Uterus (tissue), 4 donors: ENCODE measurements around the gene MTX3. TPM values are rescaled to one million over a fixed set of nuclear protein-coding genes. Genes with fewer than 3 reads are reported as not detected.

Experiments used
- DNase-seq, 2 donors: peaks; one replicate each; pipeline ENCODE4 v3.0.0-alpha.2; 2019 to 2020
- H3K27ac ChIP-seq, 2 donors: fragments of 200-600 bp; sonication (generic); 1 replicate in 1 of 2; 2 replicates in 1 of 2; pipeline ENCODE4 v1.5.1; 2016 to 2018
- H3K27me3 ChIP-seq, 2 donors: fragments of 200-600 bp; sonication (generic); one replicate each; pipeline ENCODE4 v1.5.1; 2018 to 2019; ENCODE audit warnings: control low read depth in 1 of 2
- H3K36me3 ChIP-seq, 2 donors: fragments of 200-600 bp; sonication (generic); one replicate each; pipeline ENCODE4 v1.5.1; 2019; ENCODE audit warnings: control low read depth in 1 of 2
- H3K4me1 ChIP-seq, 2 donors: fragments of 200-600 bp; sonication (generic); one replicate each; pipeline ENCODE4 v1.5.1; 2018 to 2019; ENCODE audit warnings: control low read depth in 1 of 2
- H3K4me3 ChIP-seq, 2 donors: fragments of 200-600 bp; sonication (generic); 1 replicate in 1 of 2; 2 replicates in 1 of 2; pipeline ENCODE4 v1.5.1; 2018 to 2019; ENCODE audit warnings: mild to moderate bottlenecking in 1 of 2
- H3K9me3 ChIP-seq, 2 donors: fragments of 200-600 bp; sonication (generic); one replicate each; pipeline ENCODE4 v1.5.1; 2019; ENCODE audit warnings: control low read depth in 1 of 2
- POLR2A ChIP-seq, 2 donors: fragments of 450-650 bp; IDR thresholded peaks; one replicate each; pipeline ENCODE4 v1.6.1; 2016; ENCODE audit warnings: antibody characterized with exemption in 2 of 2, mild to moderate bottlenecking in 1 of 2, moderate library complexity in 1 of 2
- intact Hi-C: fragments of 100-400 bp; cut with DNase I; formaldehyde crosslinking; loops from one replicate; pipeline ENCODE4 v1.15.1; 2023; ENCODE audit warnings: low total_unique reads
- total RNA-seq, 4 donors: library from RNA; depleted of rRNA in 3 of 4; stranded (reverse); fragments of >200 nt in 3 of 4; gene quantifications; one replicate each; pipeline versions ENCODE4 v1.1.0 to v1.2.4, GENCODE V29; 2014 to 2023
- TF ChIP-seq, protein P1 (sequence below), 4 experiments: fragments of 200-600 bp in 2 of 4; fragments of 450-650 bp in 2 of 4; sonication (generic) in 2 of 4; IDR thresholded peaks; one replicate each; pipeline ENCODE4 v1.5.1; 2016 to 2019; ENCODE audit warnings: antibody characterized with exemption in 4 of 4, mild to moderate bottlenecking in 2 of 4, moderate library complexity in 1 of 4
- donor health status: DM: yes; HTN: yes; CAD: no.

The MTX3 gene
- total RNA-seq, 4 donors from 2014 or later: 6.4 to 52.3 (median 15.8) TPM

- intact Hi-C loops: no loop called here
- Histone ChIP-seq H3K4me1 (no peaks in the 10 kb centered on the region), H3K36me3 (no peaks in the 10 kb centered on the region), H3K9me3 (no peaks in the 10 kb centered on the region), H3K27ac (no peak overlapping the region), H3K27me3 (no peaks in the 10 kb centered on the region), H3K4me3 (no peak overlapping the region)
- no peak for DNase-seq
- TF ChIP-seq POLR2A (IDR thresholded peaks at IDR 0.05): no peak
- TF ChIP-seq, protein P1, sequence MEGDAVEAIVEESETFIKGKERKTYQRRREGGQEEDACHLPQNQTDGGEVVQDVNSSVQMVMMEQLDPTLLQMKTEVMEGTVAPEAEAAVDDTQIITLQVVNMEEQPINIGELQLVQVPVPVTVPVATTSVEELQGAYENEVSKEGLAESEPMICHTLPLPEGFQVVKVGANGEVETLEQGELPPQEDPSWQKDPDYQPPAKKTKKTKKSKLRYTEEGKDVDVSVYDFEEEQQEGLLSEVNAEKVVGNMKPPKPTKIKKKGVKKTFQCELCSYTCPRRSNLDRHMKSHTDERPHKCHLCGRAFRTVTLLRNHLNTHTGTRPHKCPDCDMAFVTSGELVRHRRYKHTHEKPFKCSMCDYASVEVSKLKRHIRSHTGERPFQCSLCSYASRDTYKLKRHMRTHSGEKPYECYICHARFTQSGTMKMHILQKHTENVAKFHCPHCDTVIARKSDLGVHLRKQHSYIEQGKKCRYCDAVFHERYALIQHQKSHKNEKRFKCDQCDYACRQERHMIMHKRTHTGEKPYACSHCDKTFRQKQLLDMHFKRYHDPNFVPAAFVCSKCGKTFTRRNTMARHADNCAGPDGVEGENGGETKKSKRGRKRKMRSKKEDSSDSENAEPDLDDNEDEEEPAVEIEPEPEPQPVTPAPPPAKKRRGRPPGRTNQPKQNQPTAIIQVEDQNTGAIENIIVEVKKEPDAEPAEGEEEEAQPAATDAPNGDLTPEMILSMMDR (IDR thresholded peaks at IDR 0.05): no peak
Observed at GRCh38 chr5:79976759-79977515, 14.1 kb downstream of the MTX3 start.

DNA sequence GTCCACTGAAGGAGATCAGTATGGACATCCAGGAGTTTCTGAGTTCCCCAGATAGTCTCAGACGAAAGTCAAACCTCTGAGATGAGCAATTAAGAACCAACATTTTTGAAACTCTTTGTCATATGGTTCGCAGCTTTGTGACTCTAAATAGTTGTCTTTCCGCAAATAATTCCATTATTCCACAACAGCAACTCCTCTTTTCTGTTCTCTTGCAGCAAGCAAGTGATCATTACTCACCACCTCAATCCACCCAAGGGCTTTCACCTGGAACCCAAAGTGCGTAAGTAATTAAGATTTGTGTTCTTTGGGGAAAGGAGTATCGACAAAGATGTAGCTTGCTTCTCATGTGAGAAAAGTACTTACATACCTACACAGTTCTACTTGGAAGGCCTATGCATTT is 15.6 kb downstream of the MTX3 start:
- DNase-seq: no peak
- H3K27ac ChIP-seq: no peak overlapping the region
- H3K9me3 ChIP-seq: no peaks in the 10 kb centered on the region
- no peak overlapping the region for H3K4me3 ChIP-seq
- H3K27me3 ChIP-seq: no peaks in the 10 kb centered on the region
- TF ChIP-seq, protein P1 (IDR thresholded peaks at IDR 0.05): no peak
- TF ChIP-seq POLR2A (IDR thresholded peaks at IDR 0.05): no peak
- intact Hi-C loops: no loop called here
- no peaks in the 10 kb centered on the region for H3K36me3 ChIP-seq
- H3K4me1 ChIP-seq: no peaks in the 10 kb centered on the region

DNA sequence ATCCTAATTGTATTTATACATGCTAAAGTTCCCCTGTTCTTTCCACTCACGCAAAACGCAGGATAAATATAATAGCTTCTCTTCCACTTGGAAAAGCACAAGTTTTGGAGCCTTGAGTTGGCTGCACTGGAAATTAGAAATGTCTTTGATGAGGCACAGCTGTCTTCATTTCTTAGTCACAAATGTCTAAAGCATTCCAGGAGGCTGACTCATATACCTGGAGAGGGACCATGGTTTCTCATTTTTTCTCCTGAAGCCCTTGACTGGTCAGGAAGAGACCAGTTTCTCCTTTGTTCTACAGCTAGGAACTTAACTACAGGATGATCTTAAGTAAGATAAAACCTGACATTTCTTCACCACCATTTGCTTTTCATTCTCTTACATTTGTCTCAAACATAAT is 16.2 kb downstream of the MTX3 start:
- H3K4me3 ChIP-seq: no peak overlapping the region
- no peaks in the 10 kb centered on the region for H3K4me1 ChIP-seq
- TF ChIP-seq, protein P1 (IDR thresholded peaks at IDR 0.05): no peak
- no peak for TF ChIP-seq POLR2A (IDR thresholded peaks at IDR 0.05)
- no peak overlapping the region for H3K27ac ChIP-seq
- no peaks in the 10 kb centered on the region for H3K9me3 ChIP-seq
- DNase-seq: no peak
- no peaks in the 10 kb centered on the region for H3K36me3 ChIP-seq
- H3K27me3 ChIP-seq: no peaks in the 10 kb centered on the region
- intact Hi-C loops: no loop called here

GRCh38 chr5:79973996-79974395 is 17.1 kb downstream of the MTX3 start:
- Histone ChIP-seq H3K4me3 (no peak overlapping the region), H3K27ac (no peak overlapping the region), H3K27me3 (no peaks in the 10 kb centered on the region), H3K4me1 (no peaks in the 10 kb centered on the region), H3K9me3 (no peaks in the 10 kb centered on the region), H3K36me3 (no peaks in the 10 kb centered on the region)
- no peak for TF ChIP-seq POLR2A (IDR thresholded peaks at IDR 0.05)
- TF ChIP-seq, protein P1 (IDR thresholded peaks at IDR 0.05): no peak
- intact Hi-C loops: no loop called here
- no peak for DNase-seq

DNA sequence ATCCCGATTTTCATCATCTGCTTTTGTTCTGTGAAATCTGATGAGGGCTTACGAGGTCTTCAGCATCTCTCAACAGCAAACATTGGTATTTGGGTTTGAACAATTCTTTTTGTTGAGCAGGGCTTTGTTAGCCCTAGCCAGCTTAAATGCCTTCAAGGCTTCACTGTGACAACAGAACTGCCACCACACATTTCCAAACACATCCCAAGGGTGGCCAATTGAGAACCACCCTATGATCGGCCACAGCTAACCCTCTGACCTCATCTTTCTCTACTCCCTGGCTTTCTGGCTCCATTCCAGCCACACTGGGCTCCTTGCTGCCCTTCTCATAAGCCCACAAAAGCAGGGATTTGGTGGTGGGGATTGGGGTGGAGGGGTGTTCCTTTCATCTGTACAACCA is 17.6 kb downstream of the MTX3 start:
- Histone ChIP-seq H3K36me3 (no peaks in the 10 kb centered on the region), H3K27me3 (no peaks in the 10 kb centered on the region), H3K9me3 (no peaks in the 10 kb centered on the region), H3K4me3 (no peak overlapping the region), H3K27ac (no peak overlapping the region), H3K4me1 (no peaks in the 10 kb centered on the region)
- DNase-seq: no peak
- TF ChIP-seq POLR2A (IDR thresholded peaks at IDR 0.05): no peak
- TF ChIP-seq, protein P1 (IDR thresholded peaks at IDR 0.05): no peak
- intact Hi-C loops: no loop called here
